RWPE2 (cell line): Measurements from ENCODE around the gene PTGDR2.

ENCODE experiments used
- ATAC-seq: fragments of 200-7000 bp; cut with Tn5 transposase; 3 replicates; pipeline ENCODE4 v1.9.1; 2021; ENCODE audit warnings: low read depth
- DNase-seq: peaks from one replicate; pipeline ENCODE4 v3.0.0-alpha.2; 2020; ENCODE audit warnings: low spot score
- H3K27ac ChIP-seq: fragments of 450-650 bp; 2 replicates; pipeline ENCODE4 v1.5.1; 2017; ENCODE audit warnings: mild to moderate bottlenecking; ENCODE audit not compliant: poor library complexity, severe bottlenecking
- H3K27me3 ChIP-seq: fragments of 250-450 bp; sonication (Bioruptor Pico); 2 replicates; pipeline ENCODE4 v1.5.1; 2021; ENCODE audit warnings: mild to moderate bottlenecking, moderate library complexity; ENCODE audit not compliant: insufficient read depth, poor library complexity, severe bottlenecking
- H3K36me3 ChIP-seq: fragments of 250-450 bp; sonication (Bioruptor Pico); 2 replicates; pipeline ENCODE4 v1.5.1; 2020; ENCODE audit warnings: low read depth, mild to moderate bottlenecking, moderate library complexity
- H3K4me1 ChIP-seq: fragments of 250-450 bp; sonication (Bioruptor Pico); 2 replicates; pipeline ENCODE4 v1.5.1; 2021; ENCODE audit warnings: mild to moderate bottlenecking, moderate library complexity; ENCODE audit not compliant: insufficient read depth, poor library complexity, severe bottlenecking
- H3K4me3 ChIP-seq: fragments of 250-450 bp; sonication (Bioruptor Pico); 2 replicates; pipeline ENCODE4 v1.5.1; 2021; ENCODE audit warnings: mild to moderate bottlenecking, moderate library complexity; ENCODE audit not compliant: severe bottlenecking
- H3K9me3 ChIP-seq: fragments of 250-450 bp; sonication (Bioruptor Pico); 2 replicates; pipeline ENCODE4 v1.5.1; 2021; ENCODE audit warnings: mild to moderate bottlenecking, moderate library complexity; ENCODE audit not compliant: severe bottlenecking
- TF ChIP-seq, protein P1 (sequence below): fragments of 450-650 bp; IDR thresholded peaks from one replicate; pipeline ENCODE4 v1.5.1; 2017; ENCODE audit warnings: mild to moderate bottlenecking, moderate library complexity; ENCODE audit not compliant: poor library complexity, severe bottlenecking

Gene PTGDR2

DNA sequence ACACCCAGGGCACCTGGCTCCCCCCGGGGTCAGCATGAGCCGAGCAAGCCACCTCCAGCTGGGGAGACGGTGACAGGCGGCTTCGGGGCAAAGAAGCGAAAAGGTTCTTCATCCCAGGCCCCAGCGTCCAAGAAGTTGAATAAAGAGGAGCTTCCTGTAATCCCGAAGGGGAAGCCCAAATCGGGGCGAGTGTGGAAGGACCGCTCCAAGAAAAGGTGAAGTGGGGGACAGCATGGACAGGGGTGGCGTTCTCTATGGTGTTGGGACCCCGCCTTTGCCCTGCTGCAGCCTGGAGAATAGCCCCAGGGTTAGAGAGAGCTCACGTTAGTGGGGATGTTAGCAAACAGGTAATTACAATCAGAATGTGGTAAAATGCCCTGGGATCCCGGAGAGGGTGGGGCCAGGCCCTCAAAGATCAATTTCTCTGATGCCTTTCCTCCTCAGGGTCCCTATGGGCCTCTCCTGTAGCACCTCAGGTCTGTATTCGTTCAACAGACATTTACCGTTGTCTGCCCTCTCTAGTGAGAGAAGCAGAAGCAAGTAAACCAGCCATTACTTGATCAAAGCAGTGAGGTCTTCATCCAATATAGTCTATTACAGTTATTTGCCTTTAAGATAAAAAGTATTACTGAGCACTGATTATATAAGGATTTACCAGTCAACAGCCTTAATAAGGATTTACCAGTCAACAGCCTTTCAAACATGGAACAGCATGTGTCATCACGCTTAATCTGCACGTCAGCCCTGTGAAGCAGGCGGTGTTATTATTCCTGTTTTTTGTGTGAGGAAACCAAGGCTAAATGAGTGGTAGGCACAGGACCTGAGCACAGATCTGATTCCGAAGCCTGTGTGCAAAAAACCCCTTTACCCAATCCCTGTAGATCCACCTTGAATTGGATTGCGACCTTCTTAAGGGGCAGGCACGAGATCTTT lies 12.8 kb downstream of the PTGDR2 start:
- DNase-seq (no peak), ATAC-seq (peak; percentile 5; the same call in 2 of the 3 replicates)
- H3K27me3 ChIP-seq: no peaks in the 10 kb centered on the region
- peak overlapping the region; percentile 80 for H3K4me3 ChIP-seq
- TF ChIP-seq, protein P1, sequence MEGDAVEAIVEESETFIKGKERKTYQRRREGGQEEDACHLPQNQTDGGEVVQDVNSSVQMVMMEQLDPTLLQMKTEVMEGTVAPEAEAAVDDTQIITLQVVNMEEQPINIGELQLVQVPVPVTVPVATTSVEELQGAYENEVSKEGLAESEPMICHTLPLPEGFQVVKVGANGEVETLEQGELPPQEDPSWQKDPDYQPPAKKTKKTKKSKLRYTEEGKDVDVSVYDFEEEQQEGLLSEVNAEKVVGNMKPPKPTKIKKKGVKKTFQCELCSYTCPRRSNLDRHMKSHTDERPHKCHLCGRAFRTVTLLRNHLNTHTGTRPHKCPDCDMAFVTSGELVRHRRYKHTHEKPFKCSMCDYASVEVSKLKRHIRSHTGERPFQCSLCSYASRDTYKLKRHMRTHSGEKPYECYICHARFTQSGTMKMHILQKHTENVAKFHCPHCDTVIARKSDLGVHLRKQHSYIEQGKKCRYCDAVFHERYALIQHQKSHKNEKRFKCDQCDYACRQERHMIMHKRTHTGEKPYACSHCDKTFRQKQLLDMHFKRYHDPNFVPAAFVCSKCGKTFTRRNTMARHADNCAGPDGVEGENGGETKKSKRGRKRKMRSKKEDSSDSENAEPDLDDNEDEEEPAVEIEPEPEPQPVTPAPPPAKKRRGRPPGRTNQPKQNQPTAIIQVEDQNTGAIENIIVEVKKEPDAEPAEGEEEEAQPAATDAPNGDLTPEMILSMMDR: no peak
- H3K9me3 ChIP-seq: no peaks in the 10 kb centered on the region
- H3K27ac ChIP-seq: peak overlapping the region; percentile 19
- H3K4me1 ChIP-seq: peaks cover 9% of the 10 kb centered on the region
- H3K36me3 ChIP-seq: peaks cover 15% of the 10 kb centered on the region

DNA sequence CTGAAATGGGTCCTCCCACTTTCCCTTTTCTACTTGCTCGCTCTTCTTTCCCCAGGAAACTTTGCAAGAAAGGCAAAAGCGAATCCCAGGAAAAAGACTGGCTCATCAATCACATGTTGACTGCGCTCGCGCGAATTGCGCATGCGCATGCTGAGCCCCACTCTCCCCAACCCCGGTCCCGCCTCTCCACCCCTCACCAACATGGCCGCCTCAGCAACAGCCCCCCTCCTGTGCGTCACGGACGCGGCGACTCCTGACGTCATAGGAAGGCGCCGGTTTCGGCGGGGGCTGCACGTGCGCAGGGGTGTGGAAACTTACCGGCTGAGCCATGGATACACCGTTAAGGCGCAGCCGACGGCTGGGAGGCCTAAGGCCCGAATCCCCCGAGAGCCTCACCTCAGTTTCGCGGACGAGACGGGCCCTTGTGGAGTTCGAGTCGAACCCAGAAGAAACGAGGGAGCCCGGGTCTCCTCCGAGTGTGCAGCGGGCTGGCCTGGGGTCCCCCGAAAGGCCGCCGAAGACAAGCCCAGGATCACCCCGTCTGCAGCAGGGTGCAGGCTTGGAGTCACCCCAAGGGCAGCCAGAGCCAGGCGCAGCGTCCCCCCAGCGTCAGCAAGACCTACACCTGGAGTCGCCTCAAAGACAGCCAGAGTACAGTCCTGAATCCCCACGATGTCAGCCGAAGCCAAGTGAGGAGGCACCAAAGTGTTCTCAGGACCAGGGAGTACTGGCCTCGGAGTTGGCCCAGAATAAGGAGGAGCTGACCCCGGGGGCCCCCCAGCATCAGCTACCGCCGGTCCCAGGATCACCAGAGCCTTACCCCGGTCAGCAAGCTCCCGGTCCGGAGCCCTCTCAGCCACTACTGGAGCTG lies 13.7 kb downstream of the PTGDR2 start, which contains the start of gene CCDC86:
Gene CCDC86 (plus strand): TSS at position 317 of the 871 bp plus-strand sequence. CDS start 12 bp downstream, at position 329.
- no peaks in the 10 kb centered on the region for H3K27me3 ChIP-seq
- H3K9me3 ChIP-seq: no peaks in the 10 kb centered on the region
- H3K36me3 ChIP-seq: peaks cover 11% of the 10 kb centered on the region
- H3K27ac ChIP-seq: peak within 1 kb of the TSS; percentile 19
- H3K4me3 ChIP-seq: peak within 1 kb of the TSS; percentile 80
- peaks cover 9% of the 10 kb centered on the region for H3K4me1 ChIP-seq
- TF ChIP-seq, protein P1: no peak
- ATAC-seq: peak; percentile 76
- peak; percentile 92 for DNase-seq

DNA sequence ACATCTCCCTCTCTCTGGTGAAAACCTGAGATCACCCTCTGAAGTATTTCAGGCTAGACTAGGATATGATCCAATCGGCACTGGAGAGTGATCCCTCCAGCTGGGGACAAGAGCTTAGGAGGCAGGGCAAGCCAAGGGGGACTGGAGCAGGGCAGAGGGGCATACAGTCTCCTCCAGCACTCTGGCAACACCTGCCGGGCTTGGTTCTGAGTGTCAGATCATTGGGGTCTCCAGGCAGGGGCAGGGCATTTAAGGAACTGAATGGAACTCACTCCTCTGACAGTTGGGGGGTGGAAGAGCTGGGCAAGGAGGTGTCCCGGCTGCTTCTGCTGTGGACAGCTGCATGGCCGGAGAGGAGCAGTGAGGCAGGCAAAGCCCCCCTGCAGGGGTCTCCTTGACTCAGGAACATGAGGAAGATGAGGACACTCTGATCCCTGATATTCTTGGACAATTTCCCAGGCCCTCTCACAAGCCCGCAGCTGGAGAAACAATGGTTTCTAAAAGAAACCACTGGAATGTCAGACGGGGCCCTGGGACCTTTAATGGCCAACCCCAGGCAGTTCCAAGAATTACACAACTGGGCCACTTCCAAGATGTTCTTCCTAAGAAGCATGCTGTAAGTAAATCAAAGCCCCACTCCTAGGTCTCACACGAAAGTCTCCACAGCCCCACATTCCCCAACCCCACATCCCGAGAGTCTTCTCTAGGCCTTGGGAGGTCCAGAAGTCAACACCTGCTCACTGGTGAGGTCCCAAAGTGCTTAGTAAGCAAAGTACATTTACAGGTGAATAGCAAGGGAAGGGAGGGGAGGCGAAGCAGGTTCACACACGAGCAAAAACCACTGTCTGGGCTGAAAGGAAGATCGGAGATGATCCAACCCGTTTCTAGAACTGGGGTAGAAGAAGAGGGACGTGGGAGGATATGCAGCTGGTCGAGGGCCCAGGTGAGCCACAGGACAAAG lies 15.0 kb downstream of the PTGDR2 start:
- TF ChIP-seq, protein P1: no peak
- H3K4me1 ChIP-seq: peaks cover 9% of the 10 kb centered on the region
- H3K27me3 ChIP-seq: no peaks in the 10 kb centered on the region
- H3K27ac ChIP-seq: no peak overlapping the region
- ATAC-seq (no peak), DNase-seq (no peak)
- no peak overlapping the region for H3K4me3 ChIP-seq
- peaks cover 9% of the 10 kb centered on the region for H3K36me3 ChIP-seq
- no peaks in the 10 kb centered on the region for H3K9me3 ChIP-seq

DNA sequence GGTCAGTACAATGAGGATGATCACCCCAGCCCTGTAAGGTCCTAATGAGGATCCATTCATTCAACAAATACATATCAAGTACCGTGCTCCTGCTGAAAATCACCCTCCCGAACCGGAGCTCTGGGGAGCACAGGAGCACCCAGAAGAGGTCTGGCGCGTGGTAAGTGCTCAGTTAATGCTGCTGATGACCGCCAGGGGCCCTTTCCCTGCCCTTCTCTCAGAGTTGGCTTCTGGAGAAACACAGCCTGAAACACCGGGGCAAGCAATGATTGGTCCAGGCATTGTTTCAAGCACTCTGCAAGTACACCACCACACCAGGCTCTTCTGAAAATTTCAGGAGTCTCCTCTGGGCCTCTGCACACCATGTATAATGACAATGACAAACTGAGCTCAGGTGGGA lies 17.6 kb downstream of the PTGDR2 start:
- H3K4me3 ChIP-seq: no peak overlapping the region
- no peaks in the 10 kb centered on the region for H3K9me3 ChIP-seq
- DNase-seq (no peak), ATAC-seq (no peak)
- TF ChIP-seq, protein P1: no peak
- H3K27me3 ChIP-seq: no peaks in the 10 kb centered on the region
- no peaks in the 10 kb centered on the region for H3K36me3 ChIP-seq
- no peak overlapping the region for H3K27ac ChIP-seq
- peaks cover 4% of the 10 kb centered on the region for H3K4me1 ChIP-seq
